NCI-H2171 (cell line): ENCODE results near the gene KIAA1586.
"Not testable (repeated sequence)": the region's sequence is repeated elsewhere in the genome, so short reads cannot be mapped to it uniquely, and the experiment has no call there.

Experiments used
- DNase-seq: peaks from one replicate; lab custom pipeline; 2025; lab: John Stamatoyannopoulos, UW

Gene KIAA1586

DNA sequence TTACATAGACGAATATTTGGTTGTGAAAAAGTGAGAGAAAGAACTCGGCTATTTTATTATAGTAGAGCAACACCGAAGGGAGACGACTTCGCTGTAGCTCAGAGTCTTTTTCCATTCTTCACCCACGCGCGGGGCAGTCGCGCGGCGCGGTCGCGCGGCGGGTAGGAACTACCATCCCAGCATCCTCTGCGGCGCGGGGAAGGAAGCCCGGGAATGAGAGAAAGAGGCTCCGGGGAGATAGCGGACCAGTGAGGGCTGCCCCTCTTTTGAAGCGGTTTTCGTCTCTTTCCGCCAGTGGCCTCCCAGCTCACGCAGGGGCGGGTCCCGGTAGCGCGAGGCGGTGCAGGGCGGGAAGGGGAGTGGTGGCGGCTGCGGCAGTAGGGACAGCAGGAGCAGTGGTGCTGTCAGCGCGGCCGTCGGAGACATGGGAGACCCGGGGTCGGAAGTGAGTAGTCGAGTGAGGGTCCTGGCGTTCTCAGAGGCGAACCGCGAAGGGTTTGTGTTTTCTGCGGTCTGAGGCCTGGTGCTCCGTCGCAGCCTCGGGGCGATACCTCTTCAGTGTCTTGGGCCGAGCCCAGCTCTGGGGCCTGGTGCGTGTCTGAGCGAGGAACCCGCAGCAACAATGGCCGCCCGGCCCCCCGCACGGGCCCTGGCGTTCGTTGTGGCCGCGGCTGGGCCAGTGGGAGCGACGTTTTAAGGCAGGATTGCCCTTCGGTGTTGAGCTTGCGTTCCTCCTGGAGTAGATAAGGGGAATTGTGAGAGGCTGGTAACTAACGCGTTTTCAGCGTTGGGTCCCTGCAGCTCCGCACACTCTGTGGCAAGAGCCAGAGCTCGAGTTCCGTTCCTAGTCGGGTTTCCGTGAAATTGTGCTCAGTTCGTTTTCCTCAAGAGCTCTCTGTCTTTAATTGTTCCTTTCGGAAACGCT lies at the start of gene KIAA1586:
Gene KIAA1586, plus strand, starts transcription at position 362 of the 925 bp plus-strand sequence. Its CDS starts 63 bp downstream, at position 425.
- peak; percentile 91 for DNase-seq

DNA sequence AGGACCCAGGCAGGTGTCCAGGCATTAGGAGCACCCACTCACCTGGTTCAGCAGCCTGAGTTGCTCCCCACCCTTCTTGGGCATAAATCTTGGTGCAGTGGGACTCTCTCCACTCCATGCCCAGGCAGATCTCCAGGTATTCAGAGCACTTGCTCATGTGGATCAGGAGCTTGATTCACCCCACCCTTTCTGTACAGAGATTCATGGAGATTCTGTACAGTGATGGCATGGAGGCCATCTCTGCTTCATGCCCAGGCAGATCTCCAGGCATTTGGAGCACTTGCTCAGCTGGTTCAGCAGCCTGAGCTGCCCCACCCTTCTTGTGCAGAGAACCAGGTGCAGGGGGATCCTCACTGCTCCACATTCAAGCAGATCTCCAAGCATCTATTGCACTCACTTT lies 47.4 kb upstream of the KIAA1586 start:
- no peak for DNase-seq

DNA sequence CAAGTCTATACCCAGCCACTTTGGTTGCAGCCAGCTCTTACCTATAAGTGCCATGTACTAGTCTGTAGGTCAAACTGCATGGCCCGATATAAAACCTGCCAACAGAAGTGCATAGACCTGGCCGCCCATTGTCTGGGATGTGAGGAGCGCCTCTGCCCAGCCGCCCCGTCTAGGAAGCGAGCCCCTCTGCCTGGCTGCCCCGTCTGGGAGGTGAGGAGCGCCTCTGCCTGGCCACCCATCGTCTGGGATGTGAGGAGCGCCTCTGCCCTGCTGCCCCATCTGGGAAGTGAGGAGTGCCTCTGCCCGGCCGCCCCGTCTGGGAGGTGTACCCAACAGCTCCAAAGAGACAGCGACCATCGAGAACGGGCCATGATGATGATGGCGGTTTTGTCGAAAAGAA lies 46.7 kb upstream of the KIAA1586 start:
- not testable (repeated sequence) for DNase-seq

DNA sequence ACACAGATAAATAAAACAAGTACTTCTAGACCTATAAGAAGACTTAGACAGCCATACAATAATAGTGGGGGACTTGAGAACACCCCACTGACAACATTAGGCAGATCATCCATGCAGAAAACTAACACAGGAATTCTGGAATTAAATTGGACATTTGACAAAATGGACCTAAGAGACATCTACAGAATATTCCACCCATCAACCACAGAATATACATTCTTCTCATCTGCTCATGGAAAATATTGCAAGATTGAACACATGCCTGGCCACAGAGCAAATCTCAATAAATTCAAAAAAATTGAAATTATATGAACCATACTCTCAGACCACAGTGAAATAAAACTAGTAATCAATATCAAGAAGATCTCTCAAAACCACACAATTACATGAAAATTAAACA lies 44.3 kb upstream of the KIAA1586 start:
- no peak for DNase-seq

DNA sequence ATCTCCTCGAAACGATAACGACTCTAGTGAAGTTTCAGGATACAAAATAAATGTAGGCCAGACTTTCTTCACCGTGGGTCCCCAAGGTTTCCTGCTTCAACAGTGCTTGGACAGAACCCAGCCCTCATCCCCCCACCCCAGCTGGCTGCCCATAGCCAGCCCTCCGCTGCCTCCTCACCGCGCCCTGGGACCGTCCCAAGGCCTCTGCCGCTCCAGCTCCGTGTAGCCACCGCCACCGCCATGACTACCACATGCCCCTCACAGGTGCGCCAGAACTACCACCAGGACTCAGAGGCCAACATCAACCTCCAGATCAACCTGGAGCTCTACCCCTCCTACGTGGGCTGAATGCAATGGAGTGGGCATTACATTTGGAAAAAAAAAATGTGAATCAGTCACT lies 42.2 kb upstream of the KIAA1586 start:
- DNase-seq, result no peak

- DNase-seq, result no peak
Measured at GRCh38 chr6:57006101-57006500, 40.4 kb upstream of the KIAA1586 start.

DNA sequence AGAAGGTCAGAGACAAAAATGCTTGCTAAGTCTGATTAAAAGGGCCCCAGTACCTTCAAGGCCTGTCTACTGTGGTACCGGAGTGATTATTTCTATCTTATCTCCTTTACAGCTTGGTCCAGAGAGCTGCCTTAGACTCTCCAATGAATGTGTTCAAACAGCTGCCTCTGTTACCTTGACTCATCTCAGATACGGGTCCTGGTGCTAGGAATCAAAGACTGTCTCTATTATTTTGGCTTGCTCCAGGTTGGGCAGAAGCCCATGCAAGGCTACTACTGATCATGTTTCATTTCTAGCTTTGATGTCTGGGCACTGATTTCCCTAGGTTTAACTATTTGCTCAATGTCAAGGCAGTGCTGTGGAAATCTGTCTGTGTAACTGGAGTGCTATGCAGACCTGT lies 38.4 kb upstream of the KIAA1586 start:
- DNase-seq, result not testable (repeated sequence)

DNA sequence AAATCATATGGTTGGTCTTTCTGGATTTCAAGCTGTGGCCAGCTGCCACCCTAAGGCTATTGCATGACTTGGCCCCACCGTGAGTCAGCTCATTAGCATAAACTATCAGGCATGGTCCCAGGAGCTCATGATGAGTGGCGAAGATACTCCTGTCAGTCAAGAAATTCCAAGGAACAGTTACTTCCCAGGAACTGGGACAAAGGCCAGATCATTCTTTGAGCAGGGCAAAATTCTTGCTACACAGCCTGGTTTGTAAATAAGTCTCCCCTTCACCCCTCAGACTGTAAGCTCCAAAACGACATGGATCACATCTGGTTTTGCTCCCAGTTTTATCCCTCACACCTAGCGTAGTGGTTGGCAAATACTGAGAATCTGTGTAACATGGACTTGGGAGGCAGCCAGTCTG lies 33.0 kb upstream of the KIAA1586 start:
- DNase-seq, result no peak

GRCh38 chr6:57017069-57017468 lies 29.4 kb upstream of the KIAA1586 start:
- DNase-seq, result no peak

- no peak for DNase-seq
Measured at GRCh38 chr6:57017841-57018240, 28.7 kb upstream of the KIAA1586 start.

GRCh38 chr6:57019434-57019833 lies 27.1 kb upstream of the KIAA1586 start:
- no peak for DNase-seq

DNA sequence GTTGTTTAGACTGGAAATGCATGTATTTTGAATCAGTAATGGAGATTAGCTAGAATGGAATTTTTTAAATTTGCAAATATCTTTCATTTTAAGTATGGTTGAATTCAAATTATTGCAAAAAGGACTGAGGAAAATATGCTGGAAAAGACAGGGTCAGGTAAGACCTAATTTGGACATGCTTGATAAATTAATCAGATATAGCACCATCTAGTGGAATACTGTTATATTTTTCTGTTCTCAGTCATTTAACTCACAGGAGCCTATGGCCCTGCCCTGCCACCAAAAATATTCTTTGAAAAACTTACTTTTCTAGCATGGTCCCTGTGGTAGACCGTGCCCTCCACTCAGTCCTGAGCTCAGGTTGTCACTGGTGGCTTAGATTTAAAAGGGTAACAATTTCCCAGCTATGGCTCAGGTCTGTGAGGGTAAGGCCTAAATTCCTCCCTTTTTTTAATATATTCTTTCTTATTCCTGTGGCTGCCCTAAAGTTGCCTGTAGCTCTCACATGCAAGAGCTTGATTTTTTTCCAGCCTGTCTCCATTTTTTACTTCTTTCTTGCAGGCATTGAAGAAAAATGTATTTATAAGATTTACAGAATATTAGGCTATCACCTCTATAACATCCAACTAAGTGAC lies 25.3 kb upstream of the KIAA1586 start:
- peak; percentile 17 for DNase-seq

DNA sequence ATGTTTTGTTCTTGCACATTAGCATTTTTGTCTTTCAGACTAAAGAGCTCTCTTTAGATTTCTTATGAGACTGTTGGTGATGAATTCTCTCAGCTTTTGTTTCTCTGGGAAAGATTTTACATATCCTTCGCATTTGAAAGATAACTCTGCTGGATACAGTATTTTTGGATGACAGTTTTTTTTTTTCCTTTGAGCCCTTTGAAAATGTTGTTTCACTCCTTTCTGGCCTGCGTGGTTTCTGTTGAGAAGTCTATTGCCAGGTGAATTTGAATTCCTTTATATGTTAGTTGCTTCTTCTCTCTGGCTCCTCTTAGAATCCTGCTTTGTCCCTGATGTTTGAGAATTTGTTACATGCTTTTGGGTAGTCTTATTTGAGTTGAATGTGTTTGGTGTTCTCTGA lies 22.2 kb upstream of the KIAA1586 start:
- DNase-seq, result no peak

DNA sequence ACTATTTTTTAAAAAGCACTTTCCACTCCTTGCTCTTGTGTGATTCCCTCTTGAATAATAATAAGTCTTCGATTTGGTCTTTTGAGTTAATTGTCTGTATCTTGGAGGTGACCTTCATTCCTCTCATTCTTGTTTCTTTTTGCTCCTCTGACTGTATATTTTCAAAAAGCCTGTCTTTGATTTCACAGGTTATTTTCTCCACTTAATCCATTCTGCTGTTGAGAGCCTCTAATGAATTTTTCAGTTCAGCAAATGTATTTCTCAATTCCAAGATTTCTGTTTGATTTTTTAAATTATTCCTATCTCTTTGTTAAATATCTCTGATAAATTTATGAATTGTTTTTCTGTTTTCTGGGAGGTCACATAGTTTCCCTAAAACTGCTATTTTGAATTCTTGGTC lies 21.7 kb upstream of the KIAA1586 start:
- DNase-seq, result no peak

DNA sequence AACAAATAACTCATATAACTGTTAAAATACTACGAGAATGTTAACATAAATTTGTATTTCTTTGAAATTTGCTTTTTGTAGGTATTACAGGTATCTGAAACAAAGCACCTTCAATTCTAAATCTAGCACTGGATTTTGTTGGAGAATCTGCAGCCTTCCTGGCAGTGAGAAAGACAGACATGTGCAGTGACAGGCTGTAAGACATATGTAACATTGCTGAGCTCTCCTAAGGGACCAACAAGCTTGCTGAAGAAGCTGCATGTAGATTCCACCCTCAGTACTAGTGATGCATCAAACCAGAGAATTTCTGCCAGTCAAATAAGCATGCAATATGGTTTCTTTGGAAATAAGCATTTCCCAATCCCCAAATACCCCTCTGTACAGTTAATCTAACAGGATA lies 20.5 kb upstream of the KIAA1586 start:
- no peak for DNase-seq

GRCh38 chr6:57027301-57027700 lies 19.2 kb upstream of the KIAA1586 start:
- DNase-seq, result no peak

GRCh38 chr6:57029213-57029612 lies 17.3 kb upstream of the KIAA1586 start:
- DNase-seq, result no peak

- DNase-seq, result no peak
Measured at GRCh38 chr6:57033228-57033627, 13.3 kb upstream of the KIAA1586 start.

- DNase-seq, result no peak
Measured at GRCh38 chr6:57035549-57035948, 10.9 kb upstream of the KIAA1586 start.

GRCh38 chr6:57038906-57039305 lies 7.6 kb upstream of the KIAA1586 start:
- no peak for DNase-seq

DNA sequence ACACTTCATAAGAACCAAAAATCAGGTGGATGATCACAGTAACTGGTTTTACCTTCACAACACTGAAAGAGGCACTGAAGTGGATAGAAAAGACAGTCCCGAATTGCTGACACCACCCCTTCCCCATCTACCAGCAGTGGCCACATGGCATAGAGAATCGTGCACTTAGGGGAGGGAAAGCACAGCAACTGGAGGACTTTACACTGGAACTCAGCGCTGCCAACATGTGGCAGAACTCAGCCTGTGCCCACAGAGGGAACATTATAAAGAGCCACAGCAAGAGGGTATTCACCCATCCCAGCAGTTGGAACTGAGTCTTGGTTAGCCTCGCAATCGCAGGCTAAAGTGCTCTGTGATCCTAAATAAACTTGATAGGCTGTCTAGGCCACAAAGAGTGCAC lies 6.5 kb upstream of the KIAA1586 start:
- DNase-seq, result no peak

DNA sequence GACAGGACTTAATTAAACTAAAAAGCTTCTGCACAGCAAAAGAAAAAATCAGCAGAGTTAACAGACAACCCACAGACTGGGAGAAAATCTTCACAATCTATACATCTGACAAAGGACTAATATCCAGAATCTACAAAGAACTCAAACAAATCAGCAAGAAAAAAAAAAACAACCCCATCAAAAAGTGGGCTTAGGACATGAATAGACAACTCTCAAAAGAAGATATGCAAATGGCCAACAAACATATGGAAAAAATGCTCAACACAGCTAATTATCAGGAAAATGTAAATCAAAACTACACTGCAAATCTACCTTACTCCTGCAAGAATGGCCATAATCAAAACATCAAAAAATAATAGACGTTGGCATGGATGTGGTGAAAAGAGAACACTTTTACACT lies 2.4 kb upstream of the KIAA1586 start:
- not testable (repeated sequence) for DNase-seq

- DNase-seq, result no peak
Measured at GRCh38 chr6:57044568-57044967, 1.9 kb upstream of the KIAA1586 start.

DNA sequence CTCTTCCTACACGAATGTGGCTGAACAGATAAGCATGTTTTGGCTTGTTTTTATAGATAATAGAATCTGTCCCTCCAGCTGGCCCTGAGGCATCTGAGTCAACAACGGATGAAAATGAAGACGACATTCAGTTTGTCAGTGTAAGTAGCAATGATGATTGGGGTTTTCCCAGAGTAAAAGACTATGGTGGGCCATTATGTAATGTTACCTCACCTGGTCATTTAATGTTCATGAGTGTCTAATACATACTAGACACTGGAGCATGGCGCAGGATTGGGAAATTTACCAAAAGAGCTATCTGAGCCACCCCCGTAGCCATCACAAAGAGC lies 728 bp downstream of the KIAA1586 start:
- DNase-seq, result not testable (repeated sequence)
